ENCODE data around the gene STMP1. TPM values are rescaled to one million over a fixed set of nuclear protein-coding genes. Genes with fewer than 3 reads are reported as not detected.

The STMP1 gene
- total and polyA plus RNA-seq, 2 of the 4 experiments (the other 2 are of a cell fraction), result 6.1 to 28.3 TPM

DNA sequence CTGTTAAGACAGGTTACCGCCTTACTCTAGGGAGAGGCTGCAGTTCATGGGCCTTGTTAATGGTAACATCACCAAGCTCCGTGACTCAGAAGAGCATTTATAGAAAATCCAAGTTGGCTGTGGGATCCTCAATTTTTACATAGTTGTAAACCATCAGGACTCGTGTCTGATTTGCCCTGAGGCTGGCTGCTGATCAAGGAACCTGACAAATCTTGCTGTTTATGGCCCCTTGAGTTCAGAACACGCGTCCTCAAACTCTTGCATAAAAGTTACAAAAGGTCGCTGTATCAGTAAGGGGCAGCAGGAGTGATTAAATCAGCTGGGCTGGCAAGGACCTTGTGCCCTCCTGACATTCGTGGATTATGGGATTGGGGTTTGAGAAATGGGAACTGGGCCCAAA, 61.1 kb downstream of the STMP1 start:
- no peak overlapping the region for H4K8ac ChIP-seq (ENCODE audit: low read depth in 2 of 2, low read length in 2 of 2)
- H3K9ac ChIP-seq (ENCODE audit: low read depth, low read length), result no peak overlapping the region
- no peaks in the 10 kb centered on the region for H3K9me1 ChIP-seq (ENCODE audit: insufficient read depth, low read length)
- no peak overlapping the region for H3K18ac ChIP-seq (ENCODE audit: low read depth, low read length)
- ChIA-PET POLR2A (ENCODE audit: unreplicated experiment) (no interaction called here), CTCF (interaction anchor here (0.5 kb wide), 1 partner anchor 26 kb away, joined by 5 read pairs; no protein-coding TSS in a partner anchor)
- dilution Hi-C loops (cut with HindIII; ENCODE audit: low sequenced_read_pairs, unreplicated experiment), result no loop called here
- no peaks in the 10 kb centered on the region for H4K20me1 ChIP-seq (ENCODE audit: insufficient read depth, low read length)
- H2BK5ac ChIP-seq (ENCODE audit: low read depth, low read length, poor library complexity, severe bottlenecking), result no peak overlapping the region
- H3K79me1 ChIP-seq (ENCODE audit: low read depth in 1 of 2, low read length in 2 of 2), result no peaks in the 10 kb centered on the region
- no peaks in the 10 kb centered on the region for H3K9me3 ChIP-seq (ENCODE audit: control insufficient read depth, insufficient read depth, low read length)
- H2BK120ac ChIP-seq (ENCODE audit: low read depth, low read length), result no peak overlapping the region
- no peak overlapping the region for H2AFZ ChIP-seq (replicated peaks; ENCODE audit: low read length, poor library complexity)
- no peak overlapping the region for H3K27ac ChIP-seq (ENCODE audit: insufficient read depth, low read length)
- no peak overlapping the region for H2AK5ac ChIP-seq (ENCODE audit: low read depth, low read length)
- no peaks in the 10 kb centered on the region; the same call in 1 of the 2 replicates for H3K27me3 ChIP-seq (ENCODE audit: control insufficient read depth, insufficient read depth, low read length)
- H3K56ac ChIP-seq (ENCODE audit: extremely low read depth, insufficient read depth, low read length), result no peak overlapping the region
- no peaks in the 10 kb centered on the region for H3K4me1 ChIP-seq (ENCODE audit: control insufficient read depth, insufficient read depth, low read length)
- H3K4ac ChIP-seq (ENCODE audit: low read depth, low read length), result no peak overlapping the region
- no peak overlapping the region for H3K4me3 ChIP-seq (ENCODE audit: insufficient read depth, low read depth, low read length)
- no peak overlapping the region for H3K23ac ChIP-seq (ENCODE audit: low read depth, low read length)
- no peak overlapping the region for H4K91ac ChIP-seq (ENCODE audit: insufficient read depth, low read depth, low read length)
- no peaks in the 10 kb centered on the region for H3K36me3 ChIP-seq (ENCODE audit: control insufficient read depth, insufficient read depth, low read length)
- H2BK20ac ChIP-seq (ENCODE audit: low read depth, low read length), result no peak overlapping the region
- H3K4me2 ChIP-seq (ENCODE audit: low read depth, low read length), result no peak overlapping the region
- 100% methylated on average over 1 of the region's 7 CpGs; no CpG with 5 or more reads in 1 of the 2 experiments for whole genome bisulfite sequencing, 2 experiments (ENCODE audit: extremely low coverage in 2 of 2, insufficient read length in 1 of 2)
- in situ Hi-C loops (cut with MboI; ENCODE audit: low sequenced_read_pairs), result no loop called here
- ATAC-seq (ENCODE audit: low read depth) (no peak), DNase-seq (no peak)
- BruUV-seq (replicated peaks), result no TSS peak
- no peak overlapping the region for H2AK9ac ChIP-seq (replicated peaks; ENCODE audit: low read depth, low read length, poor library complexity)
- no peak for TF ChIP-seq SMC3 (IDR thresholded peaks at IDR 0.05; ENCODE audit: low read depth, low read length)
- no peak for TF ChIP-seq FOS (IDR thresholded peaks at IDR 0.05; ENCODE audit: low read depth, low read length)
- no peak for TF ChIP-seq BHLHE40 (IDR thresholded peaks at IDR 0.05; ENCODE audit: low read depth, low read length)
- TF ChIP-seq NFE2L2 (IDR thresholded peaks at IDR 0.05; ENCODE audit: low read depth, low read length), result no peak
- no peak for TF ChIP-seq CHD1 (IDR thresholded peaks at IDR 0.05; ENCODE audit: low read depth, low read length)
- TF ChIP-seq RAD21 (IDR thresholded peaks at IDR 0.05; ENCODE audit: low read length), result no peak
- TF ChIP-seq MXI1 (IDR thresholded peaks at IDR 0.05; ENCODE audit: borderline replicate concordance, low read depth, low read length), result no peak
- TF ChIP-seq CEBPB (IDR thresholded peaks at IDR 0.05; ENCODE audit: low read depth, low read length), result no peak
- no peak for TF ChIP-seq POLR2A (IDR thresholded peaks at IDR 0.05; ENCODE audit: low read depth, low read length)
- TF ChIP-seq RCOR1 (IDR thresholded peaks at IDR 0.05; ENCODE audit: insufficient replicate concordance, low read length), result no peak
- TF ChIP-seq, protein P1, sequence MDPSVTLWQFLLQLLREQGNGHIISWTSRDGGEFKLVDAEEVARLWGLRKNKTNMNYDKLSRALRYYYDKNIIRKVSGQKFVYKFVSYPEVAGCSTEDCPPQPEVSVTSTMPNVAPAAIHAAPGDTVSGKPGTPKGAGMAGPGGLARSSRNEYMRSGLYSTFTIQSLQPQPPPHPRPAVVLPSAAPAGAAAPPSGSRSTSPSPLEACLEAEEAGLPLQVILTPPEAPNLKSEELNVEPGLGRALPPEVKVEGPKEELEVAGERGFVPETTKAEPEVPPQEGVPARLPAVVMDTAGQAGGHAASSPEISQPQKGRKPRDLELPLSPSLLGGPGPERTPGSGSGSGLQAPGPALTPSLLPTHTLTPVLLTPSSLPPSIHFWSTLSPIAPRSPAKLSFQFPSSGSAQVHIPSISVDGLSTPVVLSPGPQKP (IDR thresholded peaks at IDR 0.05; ENCODE audit: borderline replicate concordance, low read depth, low read length), result no peak
- no peak for TF ChIP-seq RFX5 (IDR thresholded peaks at IDR 0.05; ENCODE audit: low read depth, low read length)
- TF ChIP-seq, protein P2, sequence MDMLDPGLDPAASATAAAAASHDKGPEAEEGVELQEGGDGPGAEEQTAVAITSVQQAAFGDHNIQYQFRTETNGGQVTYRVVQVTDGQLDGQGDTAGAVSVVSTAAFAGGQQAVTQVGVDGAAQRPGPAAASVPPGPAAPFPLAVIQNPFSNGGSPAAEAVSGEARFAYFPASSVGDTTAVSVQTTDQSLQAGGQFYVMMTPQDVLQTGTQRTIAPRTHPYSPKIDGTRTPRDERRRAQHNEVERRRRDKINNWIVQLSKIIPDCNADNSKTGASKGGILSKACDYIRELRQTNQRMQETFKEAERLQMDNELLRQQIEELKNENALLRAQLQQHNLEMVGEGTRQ (IDR thresholded peaks at IDR 0.05; ENCODE audit: low read depth, low read length), result no peak
- TF ChIP-seq MAFK (IDR thresholded peaks at IDR 0.05; ENCODE audit: low read depth, low read length), result no peak
- TF ChIP-seq, protein P3, sequence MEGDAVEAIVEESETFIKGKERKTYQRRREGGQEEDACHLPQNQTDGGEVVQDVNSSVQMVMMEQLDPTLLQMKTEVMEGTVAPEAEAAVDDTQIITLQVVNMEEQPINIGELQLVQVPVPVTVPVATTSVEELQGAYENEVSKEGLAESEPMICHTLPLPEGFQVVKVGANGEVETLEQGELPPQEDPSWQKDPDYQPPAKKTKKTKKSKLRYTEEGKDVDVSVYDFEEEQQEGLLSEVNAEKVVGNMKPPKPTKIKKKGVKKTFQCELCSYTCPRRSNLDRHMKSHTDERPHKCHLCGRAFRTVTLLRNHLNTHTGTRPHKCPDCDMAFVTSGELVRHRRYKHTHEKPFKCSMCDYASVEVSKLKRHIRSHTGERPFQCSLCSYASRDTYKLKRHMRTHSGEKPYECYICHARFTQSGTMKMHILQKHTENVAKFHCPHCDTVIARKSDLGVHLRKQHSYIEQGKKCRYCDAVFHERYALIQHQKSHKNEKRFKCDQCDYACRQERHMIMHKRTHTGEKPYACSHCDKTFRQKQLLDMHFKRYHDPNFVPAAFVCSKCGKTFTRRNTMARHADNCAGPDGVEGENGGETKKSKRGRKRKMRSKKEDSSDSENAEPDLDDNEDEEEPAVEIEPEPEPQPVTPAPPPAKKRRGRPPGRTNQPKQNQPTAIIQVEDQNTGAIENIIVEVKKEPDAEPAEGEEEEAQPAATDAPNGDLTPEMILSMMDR (conservative IDR thresholded peaks at IDR 0.05; ENCODE audit: low read depth, low read length), result no peak
- no peak for TF ChIP-seq MAZ (IDR thresholded peaks at IDR 0.05; ENCODE audit: borderline replicate concordance, low read depth, low read length)
- no peak overlapping the region for H4K5ac ChIP-seq (ENCODE audit: low read depth, low read length)
- intact Hi-C loops (cut with micrococcal nuclease), result no loop called here
- no peak overlapping the region for H3K14ac ChIP-seq (replicated peaks; ENCODE audit: low read depth, low read length)
- H2BK15ac ChIP-seq (ENCODE audit: low read depth, low read length), result no peak overlapping the region

Data from IMR-90 (cell line).